GM12872 (cell line): ENCODE measurements around the gene POU6F2.

Experiments used
- CTCF ChIP-seq: IDR thresholded peaks from 3 replicates; pipeline ENCODE4 v1.5.1; 2011; ENCODE audit warnings: low read depth, mild to moderate bottlenecking, low read length, moderate library complexity; ENCODE audit not compliant: insufficient read depth

POU6F2 gene

DNA sequence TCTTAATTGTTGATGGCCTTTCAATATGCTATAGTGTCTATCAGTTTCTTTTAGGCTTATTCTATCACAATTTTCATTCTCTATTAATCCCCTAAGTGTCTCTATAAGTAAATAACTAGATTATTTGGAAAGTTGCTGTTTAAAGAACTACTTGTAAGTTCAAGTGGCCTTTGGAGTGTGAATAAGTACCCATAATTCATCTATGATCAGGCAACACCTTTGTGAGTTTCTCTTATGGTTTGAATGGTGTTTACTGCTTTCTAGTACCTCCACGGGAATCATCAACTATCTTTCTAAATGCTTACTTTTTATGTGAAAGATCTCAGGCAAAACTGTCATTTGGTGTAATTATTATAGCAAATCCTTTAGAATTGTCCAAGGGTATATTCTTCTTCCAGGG lies 166.7 kb downstream of the POU6F2 start:
- no peak for TF ChIP-seq CTCF

- no peak for TF ChIP-seq CTCF
These were observed 167.6 kb downstream of the POU6F2 start for GRCh38 chr7:39145283-39145682.

DNA sequence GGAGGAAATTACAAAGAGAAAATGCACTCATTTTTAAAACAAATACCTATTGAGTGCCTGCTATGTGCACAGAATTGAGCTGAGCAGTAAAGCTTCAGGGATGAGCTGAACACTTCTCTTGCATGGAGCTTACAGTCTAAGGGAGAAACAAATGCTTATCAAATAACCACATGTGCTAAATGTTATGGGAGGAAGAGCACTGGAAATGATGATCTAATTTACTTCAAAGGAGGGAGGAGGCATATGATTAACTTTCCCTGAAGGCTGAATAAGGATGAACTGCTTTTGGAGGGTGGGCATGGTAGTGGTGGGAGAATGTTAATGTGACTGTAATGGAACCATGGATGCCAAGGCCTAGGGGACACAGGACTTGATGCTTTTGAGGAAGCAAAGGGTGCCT lies 168.2 kb downstream of the POU6F2 start:
- TF ChIP-seq CTCF, result no peak

DNA sequence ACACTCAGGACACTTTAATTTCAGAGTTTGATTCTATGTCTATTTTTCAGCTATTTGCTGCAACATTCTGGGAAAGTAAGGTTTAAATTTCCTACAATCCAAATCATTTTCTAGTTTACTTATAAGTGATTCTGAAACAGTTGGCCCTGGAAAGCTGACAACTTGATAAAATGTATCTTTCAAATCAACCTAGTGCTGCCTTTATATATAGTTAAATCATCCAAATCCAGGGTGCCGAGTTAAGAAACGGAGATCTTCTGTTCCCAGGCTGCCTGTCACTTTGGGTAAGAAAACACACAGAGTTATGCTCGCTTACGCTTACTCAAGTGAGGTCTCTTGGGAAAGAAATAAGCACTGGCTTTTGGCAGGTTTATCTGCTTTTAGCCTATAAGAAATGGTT lies 175.0 kb downstream of the POU6F2 start:
- TF ChIP-seq CTCF, result no peak

- no peak for TF ChIP-seq CTCF
These were observed 175.4 kb downstream of the POU6F2 start for GRCh38 chr7:39153113-39153512.

- no peak for TF ChIP-seq CTCF
These were observed 175.9 kb downstream of the POU6F2 start for GRCh38 chr7:39153647-39154046.

DNA sequence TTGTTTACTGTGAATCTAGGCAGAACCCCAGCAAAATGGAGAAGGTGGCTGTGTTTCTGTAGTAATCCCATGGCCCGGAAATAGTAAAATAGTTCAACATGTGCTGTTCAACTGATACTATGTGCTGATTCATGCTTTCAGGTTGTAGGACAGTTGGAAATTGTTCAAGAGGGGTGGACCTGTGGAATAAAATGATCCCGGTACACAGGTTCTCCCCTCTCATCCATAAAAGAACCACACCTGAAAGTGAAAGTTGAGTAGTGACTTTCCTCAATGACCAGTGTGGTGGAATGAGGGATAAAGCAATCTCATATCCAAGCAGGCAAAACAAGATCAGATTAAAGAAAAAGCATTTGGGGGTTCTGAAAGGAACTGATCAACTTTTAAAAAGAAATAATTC lies 177.1 kb downstream of the POU6F2 start:
- TF ChIP-seq CTCF, result no peak

GRCh38 chr7:39158367-39158766 lies 180.7 kb downstream of the POU6F2 start:
- no peak for TF ChIP-seq CTCF
